Measurements from ENCODE around the gene ST6GALNAC5. TPM values are rescaled to one million over a fixed set of nuclear protein-coding genes. Genes with fewer than 3 reads are reported as not detected.

Gene ST6GALNAC5
- total and polyA plus RNA-seq, 2 experiments from 2014 or later: 4.1 to 19.2 TPM

DNA sequence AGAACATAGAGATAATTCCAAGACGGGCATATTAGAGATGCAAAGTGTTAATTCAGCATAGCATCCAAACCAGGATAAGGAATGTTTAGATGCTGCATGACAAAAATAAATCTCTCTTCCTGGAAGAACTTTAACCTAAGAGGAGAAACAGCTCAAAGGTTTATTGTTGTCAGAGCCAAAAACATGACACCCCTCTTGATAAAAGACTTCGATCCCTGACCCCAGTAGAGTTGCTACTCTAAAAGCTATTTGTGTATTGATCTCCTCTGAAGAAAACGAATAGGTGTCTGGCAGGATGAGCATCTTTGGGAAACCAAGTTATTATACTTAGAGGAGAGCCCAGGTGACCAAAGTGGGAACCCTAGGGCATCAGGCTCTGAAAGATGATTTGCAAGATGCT lies 193.9 kb downstream of the ST6GALNAC5 start:
- Histone ChIP-seq H3K4me2 (no peak overlapping the region), H3K36me3 (ENCODE audit: insufficient read depth) (no peaks in the 10 kb centered on the region), H3K9me2 (ENCODE audit: insufficient read depth) (no peaks in the 10 kb centered on the region), H3K4me1 (ENCODE audit: insufficient read depth) (peaks cover 26% of the 10 kb centered on the region), H3K79me2 (replicated peaks; ENCODE audit: insufficient read depth) (no peaks in the 10 kb centered on the region), H4K20me1 (replicated peaks; ENCODE audit: insufficient read depth) (no peaks in the 10 kb centered on the region), H3K27me3 (ENCODE audit: insufficient read depth) (no peaks in the 10 kb centered on the region), H3K27ac (ENCODE audit: low read depth) (no peak overlapping the region), H3F3A (replicated peaks; ENCODE audit: low read depth) (no peaks in the 10 kb centered on the region), H2AFZ (no peak overlapping the region), H3K4me3 (no peak overlapping the region)
- Mint-ChIP-seq H3K36me3 (ENCODE audit: low read depth) (no peaks in the 10 kb centered on the region), H3K27ac (no peak overlapping the region), H3K9me3 (no peaks in the 10 kb centered on the region), H3K4me3 (no peak overlapping the region), H3K27me3 (ENCODE audit: insufficient read depth, low read depth, poor library complexity) (peaks cover 2% of the 10 kb centered on the region), H3K4me1 (peaks cover 40% of the 10 kb centered on the region)
- ATAC-seq: no peak
- TF ChIP-seq POLR2AphosphoS5 (IDR thresholded peaks at IDR 0.05; ENCODE audit: low read depth): no peak
- TF ChIP-seq, protein P1, sequence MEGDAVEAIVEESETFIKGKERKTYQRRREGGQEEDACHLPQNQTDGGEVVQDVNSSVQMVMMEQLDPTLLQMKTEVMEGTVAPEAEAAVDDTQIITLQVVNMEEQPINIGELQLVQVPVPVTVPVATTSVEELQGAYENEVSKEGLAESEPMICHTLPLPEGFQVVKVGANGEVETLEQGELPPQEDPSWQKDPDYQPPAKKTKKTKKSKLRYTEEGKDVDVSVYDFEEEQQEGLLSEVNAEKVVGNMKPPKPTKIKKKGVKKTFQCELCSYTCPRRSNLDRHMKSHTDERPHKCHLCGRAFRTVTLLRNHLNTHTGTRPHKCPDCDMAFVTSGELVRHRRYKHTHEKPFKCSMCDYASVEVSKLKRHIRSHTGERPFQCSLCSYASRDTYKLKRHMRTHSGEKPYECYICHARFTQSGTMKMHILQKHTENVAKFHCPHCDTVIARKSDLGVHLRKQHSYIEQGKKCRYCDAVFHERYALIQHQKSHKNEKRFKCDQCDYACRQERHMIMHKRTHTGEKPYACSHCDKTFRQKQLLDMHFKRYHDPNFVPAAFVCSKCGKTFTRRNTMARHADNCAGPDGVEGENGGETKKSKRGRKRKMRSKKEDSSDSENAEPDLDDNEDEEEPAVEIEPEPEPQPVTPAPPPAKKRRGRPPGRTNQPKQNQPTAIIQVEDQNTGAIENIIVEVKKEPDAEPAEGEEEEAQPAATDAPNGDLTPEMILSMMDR (conservative IDR thresholded peaks at IDR 0.05; ENCODE audit: low read depth in 2 of 2): no peak
- TF ChIP-seq CREB1 (CRISPR knock-in tag; IDR thresholded peaks at IDR 0.05; ENCODE audit: low read depth): no peak
- no peak for TF ChIP-seq ZNF114 (CRISPR knock-in tag; IDR thresholded peaks at IDR 0.05)
- TF ChIP-seq EZH2phosphoT487 (IDR thresholded peaks at IDR 0.05; ENCODE audit: unreplicated experiment): no peak
- TF ChIP-seq ZNF462 (CRISPR knock-in tag; IDR thresholded peaks at IDR 0.05): no peak
- no peak for TF ChIP-seq STAT1 (IDR thresholded peaks at IDR 0.05; ENCODE audit: unreplicated experiment)
- TF ChIP-seq REST (IDR thresholded peaks at IDR 0.05; ENCODE audit: unreplicated experiment): no peak
- no peak for TF ChIP-seq EZH2 (IDR thresholded peaks at IDR 0.05; ENCODE audit: low read depth, unreplicated experiment)
- TF ChIP-seq NANOG (IDR thresholded peaks at IDR 0.05; ENCODE audit: borderline replicate concordance): no peak
- no peak for TF ChIP-seq JUNB (IDR thresholded peaks at IDR 0.05; ENCODE audit: unreplicated experiment)
- no peak for TF ChIP-seq ETS1 (IDR thresholded peaks at IDR 0.05)
- TF ChIP-seq ZNF331 (CRISPR knock-in tag; IDR thresholded peaks at IDR 0.05; ENCODE audit: low read depth): no peak
- DNase-seq (ENCODE audit: low spot score): no peak
